GM21717 (cell line): ENCODE data around the gene SPOCD1.

Source experiments
- ATAC-seq: cut with Tn5 transposase; IDR thresholded peaks from one replicate; pipeline ENCODE4 v1.9.1; 2021; ENCODE audit warnings: mild to moderate bottlenecking, moderate library complexity; ENCODE audit not compliant: unreplicated experiment

SPOCD1 gene

DNA sequence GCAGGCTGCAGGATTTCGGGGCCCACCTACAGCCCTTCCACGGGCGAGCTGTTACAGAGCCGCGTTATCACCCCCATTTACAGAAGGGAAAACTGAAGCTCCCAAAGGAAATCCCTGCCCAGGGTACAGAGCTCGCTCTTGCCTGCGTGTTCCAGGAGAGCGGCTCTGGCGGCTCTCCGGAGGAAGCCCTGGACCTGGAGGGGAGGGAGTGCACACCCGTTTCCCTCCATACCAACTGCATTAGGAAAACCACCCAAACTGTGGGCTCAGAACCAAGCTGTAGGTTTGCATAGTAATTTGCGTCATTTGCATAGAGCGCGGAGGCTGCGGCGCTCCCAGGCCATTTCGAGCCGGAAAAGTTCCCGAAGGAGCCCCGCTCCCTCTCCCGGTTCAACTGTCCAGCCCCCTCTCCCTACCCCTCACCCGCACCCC is 27.0 kb downstream of the SPOCD1 start:
- ATAC-seq = peak; percentile 10

DNA sequence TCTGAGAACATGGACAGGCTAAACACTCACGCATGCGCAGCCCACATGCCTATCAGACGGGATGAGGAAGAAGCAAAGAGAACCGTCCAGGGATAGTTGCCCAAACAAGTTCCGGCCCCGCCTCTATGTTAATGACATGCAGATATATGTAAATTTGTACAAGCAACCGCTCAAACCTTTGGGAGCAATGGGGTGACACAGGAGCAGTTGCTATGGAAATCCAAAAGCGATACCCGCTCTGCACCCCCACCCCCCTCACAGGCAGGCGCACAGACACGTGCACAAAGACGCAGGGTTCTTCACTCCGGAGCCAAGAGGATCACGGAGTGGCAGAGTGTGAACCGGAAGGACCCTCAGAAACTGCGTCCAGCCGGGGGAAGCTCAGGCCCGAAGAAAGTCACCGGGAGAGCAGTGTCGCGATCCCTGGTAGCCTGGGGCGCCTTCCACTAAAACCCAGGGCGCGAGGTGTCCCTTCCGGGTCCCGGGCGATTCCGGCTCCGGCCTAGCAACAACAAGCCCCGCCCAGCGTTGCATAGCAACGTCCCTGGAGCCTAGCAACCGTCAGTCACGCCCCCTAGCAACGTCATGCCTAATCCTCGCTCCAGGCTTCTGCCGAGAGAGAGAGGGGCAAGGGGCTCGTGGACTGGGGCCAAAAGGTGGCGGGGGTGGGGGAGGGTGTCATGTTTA is 27.5 kb downstream of the SPOCD1 start:
- peak; percentile 56 for ATAC-seq

DNA sequence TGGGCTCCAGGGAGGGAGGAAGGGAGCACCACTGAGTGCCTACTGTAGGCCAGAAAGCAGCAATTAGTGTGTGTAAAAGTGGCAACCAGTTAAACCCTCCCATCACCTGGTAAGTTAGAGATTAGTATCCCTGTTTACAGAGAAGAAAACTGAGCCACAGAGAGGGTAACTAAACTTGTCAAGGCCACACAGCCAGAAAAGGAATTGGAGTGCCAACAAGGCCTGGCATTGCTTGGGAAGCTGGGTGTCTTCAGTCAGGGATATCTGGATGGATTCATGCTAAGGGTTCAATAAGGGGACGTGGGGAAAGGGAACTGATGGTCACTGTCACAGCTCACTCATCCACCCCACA is 28.1 kb downstream of the SPOCD1 start:
- no peak for ATAC-seq

DNA sequence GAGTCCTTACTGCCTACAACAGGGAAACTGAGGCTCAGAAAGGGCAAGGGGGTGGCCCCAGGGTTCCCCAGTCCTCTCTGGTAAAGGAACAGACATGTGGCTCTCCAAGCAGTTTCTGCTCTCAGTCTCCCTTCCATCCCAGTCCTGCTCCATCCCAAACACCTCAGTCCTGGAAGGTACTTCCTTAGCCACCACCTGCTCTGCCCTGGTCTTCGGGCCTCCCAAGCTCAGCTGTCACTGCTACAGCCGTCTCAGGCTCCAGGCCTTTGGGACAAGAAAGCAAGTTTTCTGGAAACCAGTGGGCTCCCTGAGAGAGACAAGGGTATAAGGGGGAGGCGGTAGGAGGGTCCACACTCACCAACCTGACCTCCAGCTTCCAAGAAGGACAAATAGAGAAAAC is 28.6 kb downstream of the SPOCD1 start:
- ATAC-seq = no peak

DNA sequence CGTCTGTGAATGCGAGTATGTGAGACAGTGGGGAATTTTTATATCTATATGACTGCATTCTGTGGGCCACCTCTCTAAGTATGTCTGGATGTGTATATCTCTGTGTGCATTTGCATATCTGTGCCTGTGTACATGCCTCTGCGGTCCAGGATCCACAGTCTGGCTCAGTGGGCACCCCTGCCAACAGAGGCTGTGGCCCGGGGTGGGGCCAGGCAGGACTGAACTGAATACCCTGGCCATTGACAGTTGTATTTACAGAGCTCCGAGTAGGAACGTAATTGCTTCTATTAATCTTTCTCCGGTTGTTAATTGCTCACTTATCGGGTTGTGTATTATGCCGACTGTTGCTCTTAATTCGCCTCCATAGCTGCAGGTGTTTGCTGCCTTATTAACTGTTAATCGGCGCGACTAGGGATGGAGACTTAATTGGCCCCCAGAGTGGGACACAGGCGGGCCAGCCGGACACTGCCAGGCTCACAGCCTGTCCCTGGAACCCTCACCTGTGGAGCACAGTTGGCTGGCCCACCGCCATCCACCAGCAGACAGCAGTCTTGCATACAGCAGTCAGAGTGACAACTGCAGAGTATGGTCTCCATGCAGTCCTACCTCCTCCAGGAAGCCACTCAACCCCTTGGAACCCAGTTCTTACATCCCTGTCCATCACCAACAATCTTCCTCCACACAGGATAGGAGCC is 29.3 kb downstream of the SPOCD1 start:
- ATAC-seq = no peak

DNA sequence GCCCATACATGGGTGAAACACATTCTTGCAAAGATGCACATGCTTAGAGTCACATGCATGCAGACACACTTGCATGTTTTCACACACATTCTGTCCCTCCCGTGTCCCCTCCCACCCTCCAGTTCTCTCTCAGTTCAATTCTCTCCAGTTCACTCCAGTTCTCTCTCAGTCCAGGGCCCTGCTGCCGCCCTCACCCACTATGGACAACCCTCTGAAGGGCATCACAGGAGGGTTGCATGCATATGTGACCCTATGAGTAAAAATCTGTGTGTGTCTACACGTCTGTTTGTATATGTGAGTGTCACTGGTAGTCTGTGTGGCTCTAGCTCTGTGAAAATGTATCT is 29.9 kb downstream of the SPOCD1 start:
- no peak for ATAC-seq

DNA sequence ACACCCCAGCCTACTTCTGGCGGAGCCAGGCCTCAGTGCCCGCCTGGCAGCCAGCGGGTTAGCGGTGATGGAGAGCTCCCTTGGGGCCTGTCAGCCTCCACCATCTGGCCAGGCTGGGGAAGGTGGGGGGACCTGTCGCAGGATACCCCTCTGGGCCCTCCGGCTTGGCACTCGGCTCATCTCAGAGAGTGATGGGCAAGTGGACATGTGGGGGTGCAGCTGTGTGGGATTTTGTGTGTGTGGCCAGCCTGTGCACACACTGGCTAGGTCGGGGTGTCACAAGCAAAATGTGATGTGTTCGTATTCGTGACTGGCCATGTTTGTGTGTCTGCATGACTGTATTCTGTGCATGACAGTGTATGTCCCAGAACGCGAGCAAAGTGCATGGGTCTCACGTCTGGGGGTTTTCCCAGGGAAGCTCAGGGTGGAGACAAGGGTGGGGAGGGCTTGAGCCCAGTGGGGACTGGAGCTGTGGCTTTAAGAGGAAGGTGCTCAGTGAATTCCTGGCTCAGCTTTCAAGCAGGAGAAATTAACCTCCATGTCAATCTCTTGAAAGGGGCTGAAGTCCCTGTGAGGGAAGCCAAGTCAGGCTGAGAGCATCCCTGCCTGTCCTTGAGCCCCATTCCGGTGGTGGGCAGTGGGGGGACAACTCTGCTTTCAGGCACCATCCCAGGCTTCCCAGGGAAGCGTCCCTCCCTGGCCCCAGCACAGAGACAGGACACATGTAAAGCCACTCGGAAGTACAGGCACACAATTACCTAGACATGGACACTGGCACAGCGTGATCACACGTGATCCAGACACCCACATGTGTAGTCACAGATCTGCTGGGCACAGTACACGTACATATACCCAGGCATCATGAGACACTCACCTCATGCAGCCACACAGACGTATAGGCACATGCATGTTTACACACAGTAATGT is 30.5 kb downstream of the SPOCD1 start:
- no peak for ATAC-seq

DNA sequence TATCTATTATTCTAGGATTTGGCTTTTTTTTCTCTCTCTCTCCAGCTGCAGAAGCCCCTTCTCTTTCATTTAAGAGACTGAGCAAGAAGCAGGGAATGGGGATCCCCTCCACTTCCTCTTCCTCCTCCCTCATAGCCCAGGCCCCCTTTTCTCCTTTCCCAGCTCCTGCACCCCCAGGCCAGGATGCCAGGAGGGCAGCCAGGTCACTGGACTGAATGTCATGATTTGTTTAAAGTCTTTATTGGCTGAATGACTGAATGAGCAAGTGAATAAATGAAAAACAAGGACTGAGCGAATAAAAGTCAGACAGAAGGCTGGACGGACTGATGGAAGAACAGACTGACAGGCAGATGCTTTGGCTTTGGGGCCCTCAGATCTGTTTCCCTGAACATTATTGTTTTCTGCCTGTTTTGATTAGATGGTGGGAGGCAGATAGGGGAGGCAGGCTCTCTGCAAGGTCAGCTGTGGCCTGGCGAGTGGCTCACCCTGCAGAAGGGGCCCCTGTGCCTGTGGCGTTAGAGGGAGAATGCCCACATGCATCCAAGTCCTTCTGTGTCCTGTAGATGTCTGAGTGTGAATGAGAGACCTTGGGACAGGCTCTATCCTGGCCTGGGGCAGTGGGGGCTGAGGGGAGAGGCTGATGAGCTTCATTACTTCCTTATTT is 31.3 kb downstream of the SPOCD1 start:
- ATAC-seq = no peak

DNA sequence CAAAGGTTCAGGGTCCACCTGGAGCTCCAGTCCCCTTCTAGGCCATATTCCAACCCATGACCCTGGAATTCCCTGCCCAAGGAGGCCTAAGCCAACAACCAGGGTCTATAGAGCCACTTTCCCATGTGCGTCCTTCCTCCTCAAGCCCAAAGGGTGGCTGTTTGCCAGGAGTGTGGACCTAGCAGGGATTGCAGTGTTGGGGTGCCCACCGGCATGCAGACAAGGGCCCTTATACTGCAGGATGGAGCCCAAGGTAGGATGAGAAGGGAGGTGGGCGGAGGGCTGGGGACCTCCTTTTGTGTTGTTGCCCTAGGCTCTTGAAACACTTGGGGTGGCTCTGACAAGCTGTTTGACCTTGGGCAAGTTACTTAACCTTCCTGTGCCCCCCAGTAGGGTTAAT is 32.0 kb downstream of the SPOCD1 start:
- ATAC-seq = no peak

DNA sequence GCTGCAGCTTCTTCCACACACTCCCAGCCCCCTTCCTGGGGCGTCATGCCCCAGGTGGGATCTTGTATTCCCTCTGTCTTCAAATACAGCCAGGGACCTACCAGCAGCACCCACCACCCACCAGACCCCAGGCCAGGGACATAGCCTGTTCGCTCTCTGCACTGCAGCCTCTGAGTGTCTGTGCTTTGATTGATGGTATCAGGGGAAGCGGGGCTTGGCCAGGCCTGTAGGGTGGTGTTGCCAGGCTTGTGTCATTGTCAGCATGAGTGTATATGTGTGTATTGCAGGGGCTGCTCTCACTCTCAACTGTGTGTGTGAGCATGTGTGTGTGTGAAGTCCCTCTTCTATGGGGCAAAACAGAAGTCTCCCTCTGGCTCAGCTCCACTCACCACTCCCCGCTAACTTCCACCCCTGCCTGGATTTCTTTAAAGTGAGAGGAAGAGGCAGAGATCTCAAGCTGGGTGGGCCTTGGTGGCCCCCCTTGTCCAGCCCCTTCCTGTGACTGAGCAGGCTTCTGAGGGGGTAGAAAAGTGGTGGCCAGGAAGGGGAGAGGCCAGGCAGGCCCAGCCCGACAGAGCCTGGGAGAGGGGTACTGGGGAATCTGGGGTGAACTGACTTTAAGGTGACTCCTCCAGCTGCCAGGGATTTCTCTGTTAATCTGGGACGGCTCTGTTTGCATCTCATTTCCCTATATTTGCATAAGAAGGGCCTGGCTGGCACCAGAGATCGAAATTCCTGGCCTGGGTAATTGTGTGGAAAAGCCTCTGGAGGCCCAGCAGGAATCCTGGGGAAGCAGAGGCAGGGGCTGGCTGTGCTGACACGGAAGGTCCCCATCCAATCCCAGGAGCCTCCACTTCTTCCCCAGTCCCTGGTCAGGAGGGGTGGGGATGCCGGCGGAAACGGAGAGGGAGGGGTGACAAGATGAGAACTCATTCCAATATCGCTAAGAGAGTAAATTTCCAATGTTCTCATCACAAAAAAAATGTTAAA is 33.1 kb downstream of the SPOCD1 start:
- ATAC-seq = no peak

DNA sequence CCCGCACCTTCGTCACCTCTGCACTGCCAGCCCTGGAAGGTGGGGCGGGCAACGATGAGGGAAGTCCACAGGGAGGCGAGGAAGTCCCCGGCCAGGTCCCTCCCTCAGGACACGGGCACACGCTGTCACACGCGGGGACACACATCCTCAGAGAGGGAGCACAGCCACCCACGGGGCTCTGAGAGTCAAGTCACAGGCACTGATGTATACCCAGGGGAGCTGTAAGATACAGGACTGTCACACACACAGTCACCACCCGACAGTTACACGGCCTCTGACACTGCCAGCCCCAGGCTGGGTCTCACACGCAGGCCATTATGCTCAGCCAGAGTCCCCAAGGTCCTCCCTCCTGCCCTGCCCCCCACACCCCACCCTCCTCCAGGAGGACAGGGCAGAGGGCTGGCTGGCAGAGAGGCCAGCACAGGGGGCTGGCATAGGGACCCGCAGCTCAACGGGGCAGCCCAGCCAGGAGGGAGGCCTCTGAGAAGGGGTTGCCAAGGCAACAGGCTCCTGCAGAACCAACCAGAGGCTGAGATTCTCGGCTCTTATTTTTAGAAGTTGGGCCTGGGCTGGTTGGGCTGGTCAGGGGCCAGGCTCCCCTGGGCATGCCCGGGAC is 34.0 kb downstream of the SPOCD1 start:
- no peak for ATAC-seq

DNA sequence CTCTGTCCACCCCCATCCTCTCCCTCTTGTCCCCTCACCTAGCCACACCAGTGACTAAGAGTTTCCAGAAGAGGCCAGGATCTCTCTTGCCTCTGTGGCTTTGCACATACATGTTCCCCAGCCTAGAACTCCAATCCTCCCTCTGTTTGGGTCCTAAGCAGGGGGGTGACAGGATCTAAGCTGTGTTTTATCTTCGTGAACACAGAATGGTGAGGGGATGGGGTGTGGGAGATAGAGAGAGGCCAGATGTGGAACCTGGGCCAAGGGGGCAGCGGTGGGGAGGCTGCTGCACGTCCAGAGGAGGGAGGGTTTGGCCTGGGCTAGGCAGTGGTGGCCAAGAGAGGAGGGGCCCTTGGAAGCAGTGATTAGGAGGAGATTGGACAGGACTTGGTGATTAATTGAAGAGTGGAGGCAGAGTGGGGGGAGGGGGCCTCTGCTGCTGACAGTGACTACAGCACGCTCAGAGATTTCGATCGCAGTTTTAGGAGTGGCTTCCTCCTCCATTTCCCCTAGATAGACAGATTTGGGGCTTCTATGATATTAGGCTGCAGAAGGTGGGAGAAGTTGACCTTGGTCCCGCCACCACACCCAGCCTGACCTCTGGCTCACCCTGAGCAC is 34.6 kb downstream of the SPOCD1 start:
- ATAC-seq = no peak

DNA sequence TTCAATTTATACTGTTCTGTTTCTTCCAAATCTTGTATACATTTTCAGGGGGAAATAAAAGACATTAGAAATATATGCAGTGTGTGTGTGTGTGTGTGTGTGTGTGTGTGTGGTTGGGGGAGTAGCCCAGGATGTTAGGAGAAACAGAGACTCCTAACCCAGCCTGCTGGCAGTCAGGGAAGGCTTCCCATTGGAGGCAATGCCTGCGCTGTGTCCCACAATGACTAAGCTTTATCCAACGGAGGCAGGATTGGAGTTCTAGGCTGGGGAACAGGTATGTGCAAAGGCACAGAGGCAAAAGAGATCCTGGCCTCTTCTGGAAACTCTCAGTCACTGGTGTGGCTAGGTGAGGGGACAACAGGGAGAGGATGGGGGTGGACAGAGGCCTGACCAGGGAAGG is 35.2 kb downstream of the SPOCD1 start:
- no peak for ATAC-seq

DNA sequence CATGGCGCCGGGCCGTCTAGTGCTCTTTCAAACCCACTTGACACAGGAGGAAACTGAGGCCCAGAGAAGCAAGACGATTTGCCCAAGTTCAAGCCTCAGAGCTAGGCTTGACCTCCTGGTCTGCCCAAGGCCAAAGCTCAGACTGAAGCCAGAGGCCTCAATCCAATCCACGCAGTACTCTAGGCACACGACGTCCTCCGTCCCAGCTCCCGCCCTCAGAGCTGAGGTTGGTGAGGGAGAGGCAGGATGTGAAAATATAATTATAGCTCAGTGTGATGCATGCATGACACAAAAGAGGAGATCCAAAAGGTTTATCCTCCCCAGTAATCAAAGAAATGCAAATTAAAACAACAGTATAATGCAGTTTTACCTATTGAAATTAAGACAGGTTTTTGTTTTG is 36.1 kb downstream of the SPOCD1 start:
- no peak for ATAC-seq

DNA sequence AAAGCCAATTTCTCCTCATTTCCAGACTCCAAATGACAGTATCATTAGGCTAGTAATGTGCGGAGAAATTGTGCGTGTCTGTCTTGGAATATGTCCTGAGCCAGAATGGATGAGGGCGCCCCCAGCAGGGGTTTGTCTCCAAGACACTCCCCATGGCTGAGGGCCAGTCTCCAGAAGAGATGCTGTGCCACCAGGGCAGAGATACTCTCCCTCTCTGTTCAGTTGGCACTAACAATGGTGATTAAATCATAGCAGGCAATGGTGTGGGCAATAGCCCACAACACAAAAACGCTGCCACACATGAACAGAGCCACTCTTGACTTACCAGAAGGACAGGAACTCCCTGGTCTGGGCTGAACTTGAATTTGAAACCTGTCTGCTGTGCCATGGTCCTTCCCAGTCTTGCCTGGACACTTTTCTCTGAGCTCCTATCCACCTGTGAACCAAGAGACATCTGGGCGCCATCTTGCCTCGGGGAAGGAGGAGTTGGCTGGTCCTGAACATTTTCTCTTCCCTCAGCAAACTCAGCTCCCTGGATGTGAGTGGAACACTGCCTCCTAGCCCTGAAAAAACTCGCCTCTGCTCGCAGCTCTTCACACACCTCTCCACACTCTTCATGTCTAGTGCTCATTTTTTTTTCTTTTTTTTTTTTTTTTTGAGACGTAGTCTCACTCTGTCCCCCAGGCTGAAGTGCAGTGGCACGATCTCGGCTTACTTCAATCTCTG is 36.9 kb downstream of the SPOCD1 start:
- no peak for ATAC-seq

DNA sequence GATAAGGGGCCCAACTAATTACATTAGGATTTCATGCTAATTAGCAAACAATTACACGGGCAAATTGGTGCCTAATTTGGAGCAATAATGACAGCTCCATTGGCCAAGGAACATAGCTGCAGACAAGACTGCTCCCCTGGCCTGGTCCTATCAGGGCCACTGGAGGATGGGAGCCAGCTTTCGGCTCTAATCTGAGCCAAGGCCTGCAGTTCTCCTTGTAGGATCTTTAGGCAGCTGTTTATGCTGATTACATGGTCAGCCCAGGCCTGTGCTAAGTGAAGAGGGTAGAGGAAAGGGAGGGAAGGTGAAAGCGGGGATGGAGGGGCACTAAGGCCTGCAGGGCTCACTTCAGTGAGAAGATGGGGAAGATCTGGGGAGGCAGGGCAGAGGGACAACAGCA is 39.3 kb downstream of the SPOCD1 start:
- no peak for ATAC-seq

DNA sequence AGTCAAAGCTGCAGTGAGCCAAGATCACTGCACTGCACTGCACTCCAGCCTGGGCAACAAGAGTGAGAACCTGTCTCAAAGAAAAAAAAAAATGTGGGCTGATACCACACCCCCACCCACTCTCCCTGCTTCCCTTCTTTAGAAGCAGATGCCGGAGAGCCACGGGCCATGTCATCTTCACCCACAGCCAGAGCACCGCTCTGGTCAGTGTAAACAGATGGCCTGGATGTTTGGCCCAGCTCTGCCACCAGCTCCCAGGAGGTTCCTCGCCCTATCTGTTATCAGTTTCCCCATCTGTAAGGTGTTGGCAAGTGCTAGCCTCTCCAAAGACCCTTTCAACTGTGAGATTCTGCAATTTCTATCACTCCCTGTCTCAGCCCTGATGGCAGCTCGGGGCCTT is 39.8 kb downstream of the SPOCD1 start:
- ATAC-seq = no peak

DNA sequence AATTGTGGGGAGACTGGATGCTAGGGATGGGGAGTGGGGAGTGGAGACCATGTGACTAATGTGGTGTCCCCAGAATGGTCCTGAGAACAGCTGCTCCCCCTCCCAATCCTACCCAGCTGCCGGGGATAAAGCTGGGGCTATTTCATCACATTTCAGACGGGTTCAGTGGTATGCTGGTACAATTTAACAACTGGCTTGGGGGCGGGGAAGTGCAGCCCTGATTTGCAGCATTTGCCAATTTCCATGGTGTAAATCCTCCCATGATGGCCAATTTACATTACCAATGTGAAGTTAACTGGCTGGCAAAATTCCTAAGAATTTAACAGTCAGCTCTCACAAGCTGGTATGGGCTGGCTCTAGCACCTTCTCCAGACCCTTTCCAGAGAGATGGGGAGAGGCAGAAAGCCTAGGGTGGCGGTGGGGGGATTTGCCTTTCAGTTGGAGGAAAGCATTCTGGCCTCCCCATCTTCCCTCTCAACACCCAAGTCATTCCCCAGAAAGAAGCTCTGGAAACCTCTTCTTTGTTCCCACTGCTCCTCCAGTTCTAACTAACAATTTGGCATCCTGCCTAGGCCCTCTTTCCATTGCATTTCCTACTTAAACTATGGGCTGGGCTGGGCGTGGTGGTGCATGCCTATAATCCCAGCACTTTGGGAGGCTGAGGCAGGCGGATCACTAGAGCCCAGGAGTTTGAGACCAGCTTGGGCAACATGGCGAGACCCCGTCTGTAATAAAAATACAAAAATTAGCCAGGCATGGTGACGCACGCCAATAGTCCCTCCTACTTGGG is 40.4 kb downstream of the SPOCD1 start:
- ATAC-seq = no peak
